GM12891 (cell line): ENCODE data around the gene C19orf81.

Source experiments
- POLR2A ChIP-seq: IDR thresholded peaks from 2 replicates; pipeline ENCODE4 v1.6.1; 2011; ENCODE audit warnings: low read depth, low read length, control low read depth
- POLR2AphosphoS5 ChIP-seq: IDR thresholded peaks from 2 replicates; pipeline ENCODE4 v1.6.1; 2011; ENCODE audit warnings: low read depth, low read length, control low read depth
- POU2F2 ChIP-seq: IDR thresholded peaks from 2 replicates; pipeline ENCODE4 v1.6.1; 2011; ENCODE audit warnings: low read depth, mild to moderate bottlenecking, control low read depth, low read length, moderate library complexity
- SPI1 ChIP-seq: IDR thresholded peaks from 2 replicates; pipeline ENCODE4 v1.6.1; 2011; ENCODE audit warnings: low read depth, low read length, control low read depth
- TAF1 ChIP-seq: IDR thresholded peaks from 2 replicates; pipeline ENCODE4 v1.6.1; 2011; ENCODE audit warnings: low read depth, low read length, control low read depth

DNA sequence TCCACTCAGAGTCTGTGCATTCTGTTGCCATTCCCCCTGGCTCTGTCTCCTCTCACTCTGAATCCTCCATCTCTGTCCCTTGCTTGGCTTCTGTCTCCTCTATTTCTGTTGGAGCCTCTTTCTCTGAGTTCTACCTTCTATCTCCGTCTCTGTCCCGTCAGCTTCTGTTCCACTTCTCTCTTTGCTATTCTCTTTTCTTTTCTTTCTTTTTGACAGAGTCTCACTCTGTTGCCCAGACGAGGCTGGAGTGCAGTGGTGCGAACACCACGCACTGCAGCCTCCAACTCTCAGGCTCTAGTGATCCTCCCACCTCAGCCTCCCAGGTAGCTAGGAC is 47.2 kb upstream of the C19orf81 start:
- TF ChIP-seq SPI1 (no peak), POLR2AphosphoS5 (no peak), POLR2A (no peak), POU2F2 (no peak), TAF1 (no peak)
